K562 (cell line): ENCODE measurements around the gene PELI2. TPM values are rescaled to one million over a fixed set of nuclear protein-coding genes. Genes with fewer than 3 reads are reported as not detected.

ENCODE experiments used
- ATAC-seq: fragments of 200-7000 bp; cut with Tn5 transposase; 3 replicates; pipeline ENCODE4 v1.9.1; 2020; ENCODE audit warnings: moderate library complexity
- BruUV-seq: library from RNA; stranded (reverse); fragments of 400-500 nt; replicated peaks from 2 replicates; lab custom pipeline; 2021; lab: Mats Ljungman, UMichigan
- CTCF ChIA-PET: fragments of 300-600 bp; formaldehyde crosslinking; extraction: SDS; loops from one replicate; lab custom pipeline; 2021; ENCODE audit warnings: low intra/inter-chr PET ratio; lab: Yijun Ruan, JAX
- POLR2A ChIA-PET: fragments of 300-600, 350-650 bp; sonication (Branson Sonifier 250); formaldehyde crosslinking; extraction: SDS; loops from one replicate; lab custom pipeline; 2021; ENCODE audit warnings: antibody characterized with exemption, inconsistent platforms; lab: Yijun Ruan, JAX
- DNase-seq, 4 experiments: peaks; one replicate each; pipeline versions ENCODE4 v3.0.0 to v3.0.0-alpha.2; 2011 to 2018; ENCODE audit warnings: low spot score in 3 of 4, mixed read lengths in 3 of 4; ENCODE audit errors: extremely low read depth in 1 of 4
- FAIRE-seq: peaks from 2 replicates; lab custom pipeline; 2011; peaks lifted over from hg19 to GRCh38; lab: Jason Lieb, UNC
- H2AFZ ChIP-seq: 2 replicates; pipeline ENCODE4 v1.6.0; 2011; ENCODE audit warnings: low read depth, low read length, control low read depth, inconsistent platforms
- H3K27ac ChIP-seq: fragments of 200-600 bp; 3 replicates; pipeline ENCODE4 v1.8.0; 2011; ENCODE audit warnings: low read depth, mild to moderate bottlenecking, control low read depth, inconsistent platforms, low read length, moderate library complexity, mixed read lengths; ENCODE audit errors: extremely low read depth
- H3K27me3 ChIP-seq, 2 experiments: fragments of 300-600 bp in 1 of 2; 2 replicates in 1 of 2; 3 replicates in 1 of 2; pipeline versions ENCODE4 v1.6.0 to v1.8.0; 2011; ENCODE audit warnings: inconsistent platforms in 2 of 2, low read length in 2 of 2, mild to moderate bottlenecking in 1 of 2, mixed read lengths in 1 of 2, moderate library complexity in 1 of 2; ENCODE audit not compliant: control insufficient read depth in 2 of 2, insufficient read depth in 2 of 2
- H3K36me3 ChIP-seq: fragments of 300-600 bp; 3 replicates; pipeline ENCODE4 v1.8.0; 2011; ENCODE audit warnings: mild to moderate bottlenecking, low read length, inconsistent platforms; ENCODE audit not compliant: control insufficient read depth, insufficient read depth
- H3K4me1 ChIP-seq, 2 experiments: fragments of 200-600 bp in 1 of 2; replicated peaks in 1 of 2; 2 replicates in 1 of 2; 3 replicates in 1 of 2; pipeline versions ENCODE4 v1.5.1 to v1.8.0; 2011; ENCODE audit warnings: inconsistent platforms in 2 of 2, low read length in 2 of 2, mild to moderate bottlenecking in 1 of 2, mixed read lengths in 1 of 2, moderate library complexity in 1 of 2; ENCODE audit not compliant: control insufficient read depth in 2 of 2, insufficient read depth in 2 of 2
- H3K4me2 ChIP-seq: 2 replicates; pipeline ENCODE4 v1.6.1; 2011; ENCODE audit warnings: low read length, control low read depth, inconsistent platforms, mixed read lengths; ENCODE audit not compliant: insufficient read depth
- H3K4me3 ChIP-seq: fragments of 200-600 bp; sonication (generic), shearing (Covaris generic); 2 replicates; pipeline ENCODE4 v1.5.1; 2016; ENCODE audit warnings: control low read depth, inconsistent platforms
- H3K79me2 ChIP-seq: fragments of 200-600 bp; 3 replicates; pipeline ENCODE4 v1.8.0; 2011; ENCODE audit warnings: low read length, inconsistent platforms; ENCODE audit not compliant: control insufficient read depth, insufficient read depth
- H3K9ac ChIP-seq, 2 experiments: 2 replicates each; pipeline versions ENCODE4 v1.6.0 to v1.6.1; 2011; ENCODE audit warnings: low read depth in 2 of 2, low read length in 2 of 2, control low read depth in 1 of 2, inconsistent platforms in 1 of 2, mild to moderate bottlenecking in 1 of 2, mixed read lengths in 1 of 2; ENCODE audit not compliant: insufficient read depth in 1 of 2
- H3K9me1 ChIP-seq: one replicate; pipeline ENCODE4 v1.6.0; 2011; ENCODE audit warnings: inconsistent platforms, mild to moderate bottlenecking, low read length, moderate library complexity; ENCODE audit not compliant: control insufficient read depth, insufficient read depth
- H3K9me3 ChIP-seq: replicated peaks from 2 replicates; pipeline ENCODE4 v1.5.1; 2011; ENCODE audit warnings: low read depth, low read length, inconsistent platforms; ENCODE audit not compliant: control insufficient read depth, insufficient read depth
- H4K20me1 ChIP-seq: replicated peaks from 2 replicates; pipeline ENCODE4 v1.6.1; 2011; ENCODE audit warnings: low read length, inconsistent platforms, mixed read lengths; ENCODE audit not compliant: control insufficient read depth, insufficient read depth
- FOS ChIP-seq: IDR thresholded peaks from 3 replicates; pipeline ENCODE4 v1.6.1; 2011; ENCODE audit not compliant: insufficient read length; ENCODE audit errors: extremely low read depth
- MYNN ChIP-seq, 2 experiments: sonication (generic); formaldehyde crosslinking in 1 of 2; IDR thresholded peaks; 2 replicates each; pipeline versions ENCODE4 v1.5.0 to v1.6.1; 2016 to 2020; ENCODE audit warnings: antibody characterized with exemption in 1 of 2, missing genetic modification reagents in 1 of 2
- RNF2 ChIP-seq: sonication (generic); IDR thresholded peaks from 2 replicates; pipeline ENCODE4 v1.6.1; 2016
- SMAD4 ChIP-seq: fragments of 250-450 bp; sonication (Bioruptor Pico); conservative IDR thresholded peaks from 2 replicates; pipeline ENCODE4 v1.8.0; 2021; ENCODE audit warnings: inconsistent platforms, mild to moderate bottlenecking, moderate library complexity
- ZNF184 ChIP-seq: sonication (generic); formaldehyde crosslinking; IDR thresholded peaks from 2 replicates; pipeline ENCODE4 v1.5.0; 2020; ENCODE audit warnings: missing genetic modification reagents
- WGBS: fragments of 100-300 bp; shearing (Covaris generic); methylation state at CpG from one replicate; pipeline ENCODE4 v1.1.6; 2016; ENCODE audit warnings: low coverage, mixed read lengths; ENCODE audit not compliant: insufficient coverage; ENCODE audit errors: missing lambda C conversion rate; 5-methylcytosine and 5-hydroxymethylcytosine counted together
- in situ Hi-C: fragments of 300-500 bp; cut with MboI; formaldehyde crosslinking; loops from 4 replicates; pipeline ENCODE4 v1.15.0; 2018; ENCODE audit warnings: inconsistent platforms, mixed read lengths
- intact Hi-C: fragments of 100-400 bp; cut with micrococcal nuclease; formaldehyde crosslinking; loops from 2 replicates; pipeline ENCODE4 v1.14.2; 2022
- polyA plus RNA-seq, 8 experiments: library from polyadenylated mRNA; depleted of rRNA in 4 of 8; stranded (reverse) in 5 of 8; unstranded in 3 of 8; fragments of >200 nt; fragmentation: Nextera tagmentation in 2 of 8; fragmentation: Illumina TruSeq in 1 of 8; extraction: Ambion mirVana in 2 of 8; extraction: Trizol in 1 of 8; gene quantifications; 2 replicates each; pipeline versions ENCODE4 v1.2.1 to v1.2.3, GENCODE V29; 2011 to 2014; ENCODE audit warnings: inconsistent platforms in 1 of 8, missing spikeins in 1 of 8
- total RNA-seq, 7 experiments: library from RNA; depleted of rRNA in 6 of 7; stranded (reverse); fragments of >200 nt in 6 of 7; fragmentation: Illumina TruSeq in 2 of 7; extraction: Trizol in 2 of 7; gene quantifications; 2 replicates each; pipeline versions ENCODE4 v1.2.1 to v1.2.3, GENCODE V29; 2011 to 2021; ENCODE audit warnings: low replicate concordance in 1 of 7
- TF ChIP-seq, protein P1 (sequence below): sonication (generic); formaldehyde crosslinking; IDR thresholded peaks from 2 replicates; pipeline ENCODE4 v1.8.1; 2023; ENCODE audit warnings: mild to moderate bottlenecking, missing genetic modification reagents

PELI2 gene
- total and polyA plus RNA-seq, 9 of the 15 experiments (the other 6 are each of a cell fraction or from before 2014, with no cell fraction given) = 0.20 to 1.5 (median 0.44) TPM

DNA sequence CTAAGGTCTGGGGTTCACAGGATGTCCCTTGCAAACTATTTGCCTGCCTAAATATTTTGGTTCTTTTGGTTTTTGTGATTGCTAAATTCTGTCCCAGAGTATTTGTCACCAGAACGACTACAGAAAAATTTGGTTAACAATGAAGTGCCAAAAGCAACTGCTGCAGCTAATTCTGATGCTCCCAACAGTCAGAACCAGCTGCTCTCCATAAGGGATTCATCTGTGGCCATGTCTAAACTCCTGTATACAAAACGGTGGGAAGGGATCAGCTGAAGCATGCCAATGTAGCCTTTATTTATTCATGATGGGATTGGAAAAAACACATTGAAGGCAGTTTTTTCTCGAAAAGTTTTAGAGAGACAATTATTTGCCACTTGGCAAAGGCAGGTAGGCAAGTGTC, 29.3 kb upstream of the PELI2 start:
- Histone ChIP-seq H3K79me2 (no peaks in the 10 kb centered on the region), H3K27me3 (peaks cover 0 to 4% of the 10 kb centered on the region in 2 experiments; a peak in 1 of 5 replicates), H4K20me1 (no peaks in the 10 kb centered on the region), H3K4me1 (no peaks in the 10 kb centered on the region), H3K27ac (no peak overlapping the region), H3K4me3 (no peak overlapping the region), H3K9me3 (no peaks in the 10 kb centered on the region), H3K36me3 (no peaks in the 10 kb centered on the region), H3K4me2 (no peak overlapping the region), H3K9ac (no peak overlapping the region), H3K9me1 (no peaks in the 10 kb centered on the region), H2AFZ (no peak overlapping the region)
- in situ Hi-C loops (no loop called here), intact Hi-C loops (no loop called here)
- 0% methylated on average over 3 of the region's 3 CpGs for WGBS
- BruUV-seq = no TSS peak
- no peak for ATAC-seq
- TF ChIP-seq ZNF184 (CRISPR knock-in tag) (no peak), FOS (no peak), SMAD4 (CRISPR knock-in tag) (no peak), RNF2 (no peak), MYNN (IDR thresholded peaks at IDR 0.05) (no peak), MYNN (CRISPR knock-in tag; IDR thresholded peaks at IDR 0.05) (no peak)
- TF ChIP-seq, protein P1, sequence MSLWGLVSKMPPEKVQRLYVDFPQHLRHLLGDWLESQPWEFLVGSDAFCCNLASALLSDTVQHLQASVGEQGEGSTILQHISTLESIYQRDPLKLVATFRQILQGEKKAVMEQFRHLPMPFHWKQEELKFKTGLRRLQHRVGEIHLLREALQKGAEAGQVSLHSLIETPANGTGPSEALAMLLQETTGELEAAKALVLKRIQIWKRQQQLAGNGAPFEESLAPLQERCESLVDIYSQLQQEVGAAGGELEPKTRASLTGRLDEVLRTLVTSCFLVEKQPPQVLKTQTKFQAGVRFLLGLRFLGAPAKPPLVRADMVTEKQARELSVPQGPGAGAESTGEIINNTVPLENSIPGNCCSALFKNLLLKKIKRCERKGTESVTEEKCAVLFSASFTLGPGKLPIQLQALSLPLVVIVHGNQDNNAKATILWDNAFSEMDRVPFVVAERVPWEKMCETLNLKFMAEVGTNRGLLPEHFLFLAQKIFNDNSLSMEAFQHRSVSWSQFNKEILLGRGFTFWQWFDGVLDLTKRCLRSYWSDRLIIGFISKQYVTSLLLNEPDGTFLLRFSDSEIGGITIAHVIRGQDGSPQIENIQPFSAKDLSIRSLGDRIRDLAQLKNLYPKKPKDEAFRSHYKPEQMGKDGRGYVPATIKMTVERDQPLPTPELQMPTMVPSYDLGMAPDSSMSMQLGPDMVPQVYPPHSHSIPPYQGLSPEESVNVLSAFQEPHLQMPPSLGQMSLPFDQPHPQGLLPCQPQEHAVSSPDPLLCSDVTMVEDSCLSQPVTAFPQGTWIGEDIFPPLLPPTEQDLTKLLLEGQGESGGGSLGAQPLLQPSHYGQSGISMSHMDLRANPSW = no peak
- no peak for DNase-seq
- POLR2A ChIA-PET = interaction anchor here (1.5 kb wide), 1 partner anchor 11 kb away, joined by 3 read pairs; no protein-coding TSS in a partner anchor
- CTCF ChIA-PET = no interaction called here
- no peak for FAIRE-seq
